ENCODE results near the gene LTA4H. TPM values are rescaled to one million over a fixed set of nuclear protein-coding genes. Genes with fewer than 3 reads are reported as not detected.

LTA4H gene
- total and polyA plus RNA-seq, 2 of the 4 experiments (the other 2 are of a cell fraction) = 41.0 to 43.3 TPM

- no peak overlapping the region for H2AFZ ChIP-seq (replicated peaks; ENCODE audit: low read length, poor library complexity)
- H3K36me3 ChIP-seq (ENCODE audit: control insufficient read depth, insufficient read depth, low read length) = no peaks in the 10 kb centered on the region
- H4K8ac ChIP-seq (ENCODE audit: low read depth in 2 of 2, low read length in 2 of 2) = no peak overlapping the region
- H2AK5ac ChIP-seq (ENCODE audit: low read depth, low read length) = no peak overlapping the region
- no peaks in the 10 kb centered on the region; the same call in 1 of the 2 replicates for H3K9me1 ChIP-seq (ENCODE audit: insufficient read depth, low read length)
- ChIA-PET POLR2A (ENCODE audit: unreplicated experiment) (no interaction called here), CTCF (interaction anchor here (0.9 kb wide), 1 partner anchor 79 kb away, joined by 3 read pairs; no protein-coding TSS in a partner anchor)
- no peak overlapping the region for H3K23ac ChIP-seq (ENCODE audit: low read depth, low read length)
- peaks cover 13% of the 10 kb centered on the region for H3K27me3 ChIP-seq (ENCODE audit: control insufficient read depth, insufficient read depth, low read length)
- DNase-seq = no peak
- intact Hi-C loops (cut with micrococcal nuclease) = no loop called here
- H3K4me3 ChIP-seq (ENCODE audit: insufficient read depth, low read depth, low read length) = no peak overlapping the region
- dilution Hi-C loops (cut with HindIII; ENCODE audit: low sequenced_read_pairs, unreplicated experiment) = no loop called here
- H3K27ac ChIP-seq (ENCODE audit: insufficient read depth, low read length) = no peak overlapping the region
- H2BK5ac ChIP-seq (ENCODE audit: low read depth, low read length, poor library complexity, severe bottlenecking) = no peak overlapping the region
- H4K91ac ChIP-seq (ENCODE audit: insufficient read depth, low read depth, low read length) = no peak overlapping the region
- H3K79me1 ChIP-seq (ENCODE audit: low read depth in 1 of 2, low read length in 2 of 2) = no peaks in the 10 kb centered on the region
- H3K4me1 ChIP-seq (ENCODE audit: control insufficient read depth, insufficient read depth, low read length) = no peaks in the 10 kb centered on the region
- no peak overlapping the region for H4K5ac ChIP-seq (ENCODE audit: low read depth, low read length)
- no TSS peak for BruUV-seq (replicated peaks)
- H2BK15ac ChIP-seq (ENCODE audit: low read depth, low read length) = no peak overlapping the region
- no peak overlapping the region for H2BK120ac ChIP-seq (ENCODE audit: low read depth, low read length)
- no peak overlapping the region for H3K14ac ChIP-seq (replicated peaks; ENCODE audit: low read depth, low read length)
- ATAC-seq (ENCODE audit: low read depth) = no peak
- no peak overlapping the region for H3K4ac ChIP-seq (ENCODE audit: low read depth, low read length)
- no peaks in the 10 kb centered on the region for H4K20me1 ChIP-seq (ENCODE audit: insufficient read depth, low read length)
- no peak overlapping the region for H3K9ac ChIP-seq (ENCODE audit: low read depth, low read length)
- H3K56ac ChIP-seq (ENCODE audit: extremely low read depth, insufficient read depth, low read length) = no peak overlapping the region
- no peak overlapping the region for H3K4me2 ChIP-seq (ENCODE audit: low read depth, low read length)
- no peak overlapping the region for H2AK9ac ChIP-seq (replicated peaks; ENCODE audit: low read depth, low read length, poor library complexity)
- TF ChIP-seq MXI1 (IDR thresholded peaks at IDR 0.05; ENCODE audit: borderline replicate concordance, low read depth, low read length) = no peak
- TF ChIP-seq, protein P1, sequence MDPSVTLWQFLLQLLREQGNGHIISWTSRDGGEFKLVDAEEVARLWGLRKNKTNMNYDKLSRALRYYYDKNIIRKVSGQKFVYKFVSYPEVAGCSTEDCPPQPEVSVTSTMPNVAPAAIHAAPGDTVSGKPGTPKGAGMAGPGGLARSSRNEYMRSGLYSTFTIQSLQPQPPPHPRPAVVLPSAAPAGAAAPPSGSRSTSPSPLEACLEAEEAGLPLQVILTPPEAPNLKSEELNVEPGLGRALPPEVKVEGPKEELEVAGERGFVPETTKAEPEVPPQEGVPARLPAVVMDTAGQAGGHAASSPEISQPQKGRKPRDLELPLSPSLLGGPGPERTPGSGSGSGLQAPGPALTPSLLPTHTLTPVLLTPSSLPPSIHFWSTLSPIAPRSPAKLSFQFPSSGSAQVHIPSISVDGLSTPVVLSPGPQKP (IDR thresholded peaks at IDR 0.05; ENCODE audit: borderline replicate concordance, low read depth, low read length) = no peak
- no peak for TF ChIP-seq RFX5 (IDR thresholded peaks at IDR 0.05; ENCODE audit: low read depth, low read length)
- no peak for TF ChIP-seq RCOR1 (IDR thresholded peaks at IDR 0.05; ENCODE audit: insufficient replicate concordance, low read length)
- TF ChIP-seq RAD21 (IDR thresholded peaks at IDR 0.05; ENCODE audit: low read length) = no peak
- no peak for TF ChIP-seq FOS (IDR thresholded peaks at IDR 0.05; ENCODE audit: low read depth, low read length)
- no peak for TF ChIP-seq MAFK (IDR thresholded peaks at IDR 0.05; ENCODE audit: low read depth, low read length)
- TF ChIP-seq CEBPB (IDR thresholded peaks at IDR 0.05; ENCODE audit: low read depth, low read length) = no peak
- TF ChIP-seq CHD1 (IDR thresholded peaks at IDR 0.05; ENCODE audit: low read depth, low read length) = no peak
- TF ChIP-seq NFE2L2 (IDR thresholded peaks at IDR 0.05; ENCODE audit: low read depth, low read length) = no peak
- TF ChIP-seq, protein P2, sequence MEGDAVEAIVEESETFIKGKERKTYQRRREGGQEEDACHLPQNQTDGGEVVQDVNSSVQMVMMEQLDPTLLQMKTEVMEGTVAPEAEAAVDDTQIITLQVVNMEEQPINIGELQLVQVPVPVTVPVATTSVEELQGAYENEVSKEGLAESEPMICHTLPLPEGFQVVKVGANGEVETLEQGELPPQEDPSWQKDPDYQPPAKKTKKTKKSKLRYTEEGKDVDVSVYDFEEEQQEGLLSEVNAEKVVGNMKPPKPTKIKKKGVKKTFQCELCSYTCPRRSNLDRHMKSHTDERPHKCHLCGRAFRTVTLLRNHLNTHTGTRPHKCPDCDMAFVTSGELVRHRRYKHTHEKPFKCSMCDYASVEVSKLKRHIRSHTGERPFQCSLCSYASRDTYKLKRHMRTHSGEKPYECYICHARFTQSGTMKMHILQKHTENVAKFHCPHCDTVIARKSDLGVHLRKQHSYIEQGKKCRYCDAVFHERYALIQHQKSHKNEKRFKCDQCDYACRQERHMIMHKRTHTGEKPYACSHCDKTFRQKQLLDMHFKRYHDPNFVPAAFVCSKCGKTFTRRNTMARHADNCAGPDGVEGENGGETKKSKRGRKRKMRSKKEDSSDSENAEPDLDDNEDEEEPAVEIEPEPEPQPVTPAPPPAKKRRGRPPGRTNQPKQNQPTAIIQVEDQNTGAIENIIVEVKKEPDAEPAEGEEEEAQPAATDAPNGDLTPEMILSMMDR (conservative IDR thresholded peaks at IDR 0.05; ENCODE audit: low read depth, low read length) = no peak
- no peak for TF ChIP-seq USF2 (IDR thresholded peaks at IDR 0.05; ENCODE audit: low read depth, low read length)
- TF ChIP-seq MAZ (IDR thresholded peaks at IDR 0.05; ENCODE audit: borderline replicate concordance, low read depth, low read length) = no peak
- TF ChIP-seq BHLHE40 (IDR thresholded peaks at IDR 0.05; ENCODE audit: low read depth, low read length) = no peak
- no peak for TF ChIP-seq SMC3 (IDR thresholded peaks at IDR 0.05; ENCODE audit: low read depth, low read length)
- no peak for TF ChIP-seq POLR2A (IDR thresholded peaks at IDR 0.05; ENCODE audit: low read depth, low read length)
- in situ Hi-C loops (cut with MboI; ENCODE audit: low sequenced_read_pairs) = no loop called here
- no peaks in the 10 kb centered on the region for H3K9me3 ChIP-seq (ENCODE audit: control insufficient read depth, insufficient read depth, low read length)
- WGBS, 2 experiments (ENCODE audit: extremely low coverage in 2 of 2, insufficient read length in 1 of 2) = 80% methylated on average over 1 of the region's 7 CpGs; no CpG with 5 or more reads in 1 of the 2 experiments
- H2BK20ac ChIP-seq (ENCODE audit: low read depth, low read length) = no peak overlapping the region
- H3K18ac ChIP-seq (ENCODE audit: low read depth, low read length) = no peak overlapping the region
Measured at GRCh38 chr12:95993907-95994306, 41.5 kb downstream of the LTA4H start.

Measured in IMR-90 (cell line).